Measurements from ENCODE around the gene CCDC159. TPM values are rescaled to one million over a fixed set of nuclear protein-coding genes. Genes with fewer than 3 reads are reported as not detected.
"Not testable (repeated sequence)": the region's sequence is repeated elsewhere in the genome, so short reads cannot be mapped to it uniquely, and the experiment has no call there.

CCDC159 gene
- total RNA-seq, 6 experiments from 2014 or later = 8.4 to 27.9 (median 23.4) TPM

DNA sequence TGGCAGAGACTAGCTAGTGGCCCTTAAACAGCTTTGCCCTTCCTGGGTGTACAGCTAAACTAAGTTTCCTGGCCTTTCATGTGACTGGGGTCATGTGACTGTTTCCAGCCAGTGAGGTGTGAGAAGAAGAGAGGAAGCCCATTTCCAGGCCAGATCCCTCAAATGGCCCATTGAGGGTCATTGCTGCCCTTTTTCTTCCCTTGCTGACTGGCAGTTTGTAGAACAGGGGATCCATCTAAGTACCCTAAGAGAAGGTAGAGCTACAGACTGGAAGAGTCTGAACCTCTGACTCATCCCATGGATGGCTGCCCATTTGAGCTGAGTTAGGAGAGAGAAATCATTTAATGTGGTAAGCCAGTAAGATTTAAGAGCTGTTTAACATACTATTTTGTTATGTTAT, 30.9 kb downstream of the CCDC159 start:
- no peaks in the 10 kb centered on the region for H3K27me3 ChIP-seq
- intact Hi-C loops (cut with DNase I) = no loop called here
- H3K9me3 ChIP-seq = no peaks in the 10 kb centered on the region
- TF ChIP-seq CTCF (IDR thresholded peaks at IDR 0.05) (no peak), POLR2A (IDR thresholded peaks at IDR 0.05) (no peak)
- ATAC-seq = no peak
- peaks cover 0 to 34% (median 14%) of the 10 kb centered on the region in 4 donors for H3K4me1 ChIP-seq
- H3K4me3 ChIP-seq = no peak overlapping the region
- H3K36me3 ChIP-seq = no peaks in the 10 kb centered on the region
- DNase-seq = peak in 1 of 3 donors; percentile 67
- H3K27ac ChIP-seq = peak overlapping the region in 1 of 3 donors; percentile 9

DNA sequence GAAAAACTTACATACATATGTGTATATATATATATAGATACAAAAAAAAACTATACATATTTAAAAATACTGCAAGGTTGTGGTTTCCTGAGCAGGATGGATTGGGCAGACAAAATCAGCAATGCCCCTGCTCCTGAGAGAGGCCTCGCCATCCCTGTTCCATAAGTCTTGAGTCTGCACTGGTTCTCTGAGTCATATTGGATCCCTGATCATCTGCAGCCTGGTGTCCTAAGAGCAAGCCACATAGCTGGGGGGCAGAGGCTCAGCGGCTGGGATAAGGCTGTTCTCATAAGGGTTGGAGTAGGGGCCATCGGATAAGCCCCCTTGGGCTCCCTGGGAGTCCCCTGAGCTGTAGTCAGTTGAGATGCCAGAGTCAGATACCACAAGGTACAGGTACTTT, 31.4 kb downstream of the CCDC159 start:
- no peak for TF ChIP-seq CTCF (IDR thresholded peaks at IDR 0.05)
- peaks cover 0 to 34% (median 14%) of the 10 kb centered on the region in 4 donors for H3K4me1 ChIP-seq
- intact Hi-C loops (cut with DNase I) = no loop called here
- no peak for ATAC-seq
- peak overlapping the region in 1 of 3 donors; percentile 9 for H3K27ac ChIP-seq
- H3K27me3 ChIP-seq = no peaks in the 10 kb centered on the region
- no peaks in the 10 kb centered on the region for H3K36me3 ChIP-seq
- H3K4me3 ChIP-seq = no peak overlapping the region
- no peaks in the 10 kb centered on the region for H3K9me3 ChIP-seq
- 88% methylated on average over 1 of the region's 3 CpGs for WGBS (ENCODE audit: insufficient coverage, low coverage, low lambda C conversion rate, missing lambda C conversion rate)
- DNase-seq = no peak

GRCh38 chr19:11378319-11379189, 32.2 kb downstream of the CCDC159 start:
- peak overlapping the region in 1 of 3 donors; percentile 56 for H3K27ac ChIP-seq
- H3K27me3 ChIP-seq = no peaks in the 10 kb centered on the region
- H3K36me3 ChIP-seq = no peaks in the 10 kb centered on the region
- TF ChIP-seq CTCF (IDR thresholded peaks at IDR 0.05) (peak; percentile 37 to 60 (median 46)), POLR2A (IDR thresholded peaks at IDR 0.05) (peak; percentile 14)
- H3K9me3 ChIP-seq = no peaks in the 10 kb centered on the region
- WGBS (ENCODE audit: insufficient coverage, low coverage, low lambda C conversion rate, missing lambda C conversion rate) = no CpG with 5 or more reads among the region's 8 CpGs
- peaks cover 0 to 33% (median 14%) of the 10 kb centered on the region in 4 donors for H3K4me1 ChIP-seq
- ATAC-seq (peak in 1 of 4 donors; percentile 16), DNase-seq (peak in 1 of 3 donors; percentile 50)
- intact Hi-C loops (cut with DNase I) = no loop called here
- H3K4me3 ChIP-seq = no peak overlapping the region

- H3K27me3 ChIP-seq; DNase-seq; H3K36me3 ChIP-seq; H3K9me3 ChIP-seq; intact Hi-C loops (cut with DNase I); H3K4me3 ChIP-seq; ATAC-seq: not testable (repeated sequence)
- peaks cover 0 to 28% (median 11%) of the 10 kb centered on the region in 4 donors for H3K4me1 ChIP-seq
- peak overlapping the region in 1 of 3 donors; percentile 56 for H3K27ac ChIP-seq
- WGBS (ENCODE audit: insufficient coverage, low coverage, low lambda C conversion rate, missing lambda C conversion rate) = 88% methylated on average over 9 of the region's 14 CpGs
These were observed 33.0 kb downstream of the CCDC159 start for GRCh38 chr19:11379269-11379845.

GRCh38 chr19:11379857-11380350, 33.6 kb downstream of the CCDC159 start:
- Histone ChIP-seq H3K4me3 (no peak overlapping the region), H3K27ac (no peak overlapping the region), H3K4me1 (peaks cover 0 to 28% (median 11%) of the 10 kb centered on the region in 4 donors), H3K36me3 (no peaks in the 10 kb centered on the region), H3K9me3 (no peaks in the 10 kb centered on the region), H3K27me3 (no peaks in the 10 kb centered on the region)
- TF ChIP-seq POLR2A (IDR thresholded peaks at IDR 0.05) = no peak
- no peak for TF ChIP-seq CTCF (IDR thresholded peaks at IDR 0.05)
- ATAC-seq (no peak), DNase-seq (no peak)
- intact Hi-C loops (cut with DNase I) = loop anchor here in 1 of 2 donors (10.0 kb wide), 1 partner anchor 65 kb away; no protein-coding TSS in a partner anchor
- whole genome bisulfite sequencing (ENCODE audit: insufficient coverage, low coverage, low lambda C conversion rate, missing lambda C conversion rate) = 91% methylated on average over 7 of the region's 7 CpGs

Measured in right lobe of liver (tissue), 6 donors.